ENCODE data around the gene ATP1A1.

GRCh38 chr1:116345843-116346242, 27.2 kb upstream of the ATP1A1 start:
- TF ChIP-seq EP300 (IDR thresholded peaks at IDR 0.05) (no peak), POLR2A (IDR thresholded peaks at IDR 0.05; ENCODE audit: low read length) (no peak), RAD21 (conservative IDR thresholded peaks at IDR 0.05 in 1 of 2, IDR thresholded peaks at IDR 0.05 in 1 of 2) (no peak), BHLHE40 (IDR thresholded peaks at IDR 0.05; ENCODE audit: low read depth, low read length) (no peak), MYC (IDR thresholded peaks at IDR 0.05; ENCODE audit: borderline replicate concordance, low read length) (no peak), CBX8 (IDR thresholded peaks at IDR 0.05) (no peak), NR3C1 (IDR thresholded peaks at IDR 0.05) (no peak), JUN (IDR thresholded peaks at IDR 0.05) (no peak)
- TF ChIP-seq, protein P1, sequence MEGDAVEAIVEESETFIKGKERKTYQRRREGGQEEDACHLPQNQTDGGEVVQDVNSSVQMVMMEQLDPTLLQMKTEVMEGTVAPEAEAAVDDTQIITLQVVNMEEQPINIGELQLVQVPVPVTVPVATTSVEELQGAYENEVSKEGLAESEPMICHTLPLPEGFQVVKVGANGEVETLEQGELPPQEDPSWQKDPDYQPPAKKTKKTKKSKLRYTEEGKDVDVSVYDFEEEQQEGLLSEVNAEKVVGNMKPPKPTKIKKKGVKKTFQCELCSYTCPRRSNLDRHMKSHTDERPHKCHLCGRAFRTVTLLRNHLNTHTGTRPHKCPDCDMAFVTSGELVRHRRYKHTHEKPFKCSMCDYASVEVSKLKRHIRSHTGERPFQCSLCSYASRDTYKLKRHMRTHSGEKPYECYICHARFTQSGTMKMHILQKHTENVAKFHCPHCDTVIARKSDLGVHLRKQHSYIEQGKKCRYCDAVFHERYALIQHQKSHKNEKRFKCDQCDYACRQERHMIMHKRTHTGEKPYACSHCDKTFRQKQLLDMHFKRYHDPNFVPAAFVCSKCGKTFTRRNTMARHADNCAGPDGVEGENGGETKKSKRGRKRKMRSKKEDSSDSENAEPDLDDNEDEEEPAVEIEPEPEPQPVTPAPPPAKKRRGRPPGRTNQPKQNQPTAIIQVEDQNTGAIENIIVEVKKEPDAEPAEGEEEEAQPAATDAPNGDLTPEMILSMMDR (IDR thresholded peaks at IDR 0.05), result no peak
- TF ChIP-seq, protein P2, sequence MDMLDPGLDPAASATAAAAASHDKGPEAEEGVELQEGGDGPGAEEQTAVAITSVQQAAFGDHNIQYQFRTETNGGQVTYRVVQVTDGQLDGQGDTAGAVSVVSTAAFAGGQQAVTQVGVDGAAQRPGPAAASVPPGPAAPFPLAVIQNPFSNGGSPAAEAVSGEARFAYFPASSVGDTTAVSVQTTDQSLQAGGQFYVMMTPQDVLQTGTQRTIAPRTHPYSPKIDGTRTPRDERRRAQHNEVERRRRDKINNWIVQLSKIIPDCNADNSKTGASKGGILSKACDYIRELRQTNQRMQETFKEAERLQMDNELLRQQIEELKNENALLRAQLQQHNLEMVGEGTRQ (IDR thresholded peaks at IDR 0.05), result no peak
- TF ChIP-seq, protein P3, sequence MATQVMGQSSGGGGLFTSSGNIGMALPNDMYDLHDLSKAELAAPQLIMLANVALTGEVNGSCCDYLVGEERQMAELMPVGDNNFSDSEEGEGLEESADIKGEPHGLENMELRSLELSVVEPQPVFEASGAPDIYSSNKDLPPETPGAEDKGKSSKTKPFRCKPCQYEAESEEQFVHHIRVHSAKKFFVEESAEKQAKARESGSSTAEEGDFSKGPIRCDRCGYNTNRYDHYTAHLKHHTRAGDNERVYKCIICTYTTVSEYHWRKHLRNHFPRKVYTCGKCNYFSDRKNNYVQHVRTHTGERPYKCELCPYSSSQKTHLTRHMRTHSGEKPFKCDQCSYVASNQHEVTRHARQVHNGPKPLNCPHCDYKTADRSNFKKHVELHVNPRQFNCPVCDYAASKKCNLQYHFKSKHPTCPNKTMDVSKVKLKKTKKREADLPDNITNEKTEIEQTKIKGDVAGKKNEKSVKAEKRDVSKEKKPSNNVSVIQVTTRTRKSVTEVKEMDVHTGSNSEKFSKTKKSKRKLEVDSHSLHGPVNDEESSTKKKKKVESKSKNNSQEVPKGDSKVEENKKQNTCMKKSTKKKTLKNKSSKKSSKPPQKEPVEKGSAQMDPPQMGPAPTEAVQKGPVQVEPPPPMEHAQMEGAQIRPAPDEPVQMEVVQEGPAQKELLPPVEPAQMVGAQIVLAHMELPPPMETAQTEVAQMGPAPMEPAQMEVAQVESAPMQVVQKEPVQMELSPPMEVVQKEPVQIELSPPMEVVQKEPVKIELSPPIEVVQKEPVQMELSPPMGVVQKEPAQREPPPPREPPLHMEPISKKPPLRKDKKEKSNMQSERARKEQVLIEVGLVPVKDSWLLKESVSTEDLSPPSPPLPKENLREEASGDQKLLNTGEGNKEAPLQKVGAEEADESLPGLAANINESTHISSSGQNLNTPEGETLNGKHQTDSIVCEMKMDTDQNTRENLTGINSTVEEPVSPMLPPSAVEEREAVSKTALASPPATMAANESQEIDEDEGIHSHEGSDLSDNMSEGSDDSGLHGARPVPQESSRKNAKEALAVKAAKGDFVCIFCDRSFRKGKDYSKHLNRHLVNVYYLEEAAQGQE (IDR thresholded peaks at IDR 0.05), result no peak
- TF ChIP-seq, protein P4, sequence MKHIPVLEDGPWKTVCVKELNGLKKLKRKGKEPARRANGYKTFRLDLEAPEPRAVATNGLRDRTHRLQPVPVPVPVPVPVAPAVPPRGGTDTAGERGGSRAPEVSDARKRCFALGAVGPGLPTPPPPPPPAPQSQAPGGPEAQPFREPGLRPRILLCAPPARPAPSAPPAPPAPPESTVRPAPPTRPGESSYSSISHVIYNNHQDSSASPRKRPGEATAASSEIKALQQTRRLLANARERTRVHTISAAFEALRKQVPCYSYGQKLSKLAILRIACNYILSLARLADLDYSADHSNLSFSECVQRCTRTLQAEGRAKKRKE (CRISPR knock-in tag; IDR thresholded peaks at IDR 0.05; ENCODE audit: low read depth), result no peak

Measured in A549 (cell line).